COLO668 (cell line): Measurements from ENCODE around the gene YLPM1.

Experiments used
- DNase-seq: peaks from one replicate; lab custom pipeline; 2025; ENCODE audit not compliant: unreplicated experiment; lab: John Stamatoyannopoulos, UW

The YLPM1 gene

DNA sequence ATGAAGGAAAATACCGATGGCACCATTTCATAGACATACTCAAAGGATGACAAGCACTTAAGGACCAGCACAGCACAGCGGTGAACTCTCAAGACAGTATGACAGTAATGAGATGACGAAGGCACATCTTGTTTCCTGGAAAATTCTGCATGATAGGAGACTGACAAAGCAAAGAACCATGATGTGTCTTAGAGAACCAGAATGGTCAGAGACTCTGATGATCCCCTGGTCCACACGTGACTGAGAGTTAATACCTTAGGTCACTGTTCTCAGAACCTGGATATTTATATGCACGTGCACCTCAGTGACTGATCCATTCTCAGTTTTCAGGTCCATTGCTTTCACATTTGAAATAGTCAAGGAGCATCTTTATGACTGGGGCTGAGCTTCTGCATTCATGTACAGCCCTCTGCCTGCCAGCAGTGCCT is 77.5 kb downstream of the YLPM1 start:
- DNase-seq: no peak

DNA sequence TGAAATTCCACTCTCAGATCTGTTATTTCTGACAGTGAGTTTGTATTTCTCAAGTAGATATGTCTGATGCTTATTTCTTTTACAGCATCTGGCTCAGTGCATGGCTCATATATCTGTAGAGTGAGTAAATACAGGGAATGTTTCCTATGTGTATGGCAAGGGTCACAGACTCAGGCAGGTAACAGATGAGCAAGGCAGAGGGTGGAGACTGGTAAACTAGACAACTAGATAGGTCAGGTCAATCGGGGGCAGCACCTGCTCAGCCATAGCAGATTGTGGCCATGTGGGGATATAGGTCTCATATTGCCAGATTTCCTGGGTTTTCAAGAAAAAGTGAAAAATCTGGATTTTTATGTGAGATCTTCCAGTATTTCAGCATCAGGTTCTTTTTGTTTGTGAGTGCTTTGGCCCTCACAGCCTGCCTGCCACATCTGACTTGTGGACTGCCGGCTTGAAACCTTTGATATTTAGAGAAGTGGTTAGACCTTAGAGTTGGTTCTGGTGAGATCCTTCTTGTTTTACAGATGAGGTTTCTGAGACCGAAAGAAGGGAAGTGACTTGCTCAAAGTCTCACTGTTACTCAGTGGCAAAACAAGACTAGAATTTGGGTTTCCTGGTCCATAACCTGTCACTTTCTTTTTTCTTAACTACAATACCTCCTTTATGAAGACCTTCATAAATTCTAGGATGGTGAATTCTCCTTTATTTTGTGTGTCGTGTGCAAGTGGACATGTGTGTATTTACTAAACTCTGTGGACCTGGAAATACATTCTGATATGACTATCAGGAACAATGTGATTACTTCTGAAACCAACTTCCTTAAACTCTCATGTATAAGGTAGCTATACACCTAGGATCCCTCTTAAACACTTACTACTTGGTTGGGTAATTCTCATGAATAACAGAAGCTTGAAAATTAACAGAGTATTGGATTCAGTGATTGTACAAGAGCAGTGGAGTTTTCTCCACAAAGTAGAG is 78.4 kb downstream of the YLPM1 start:
- no peak for DNase-seq

DNA sequence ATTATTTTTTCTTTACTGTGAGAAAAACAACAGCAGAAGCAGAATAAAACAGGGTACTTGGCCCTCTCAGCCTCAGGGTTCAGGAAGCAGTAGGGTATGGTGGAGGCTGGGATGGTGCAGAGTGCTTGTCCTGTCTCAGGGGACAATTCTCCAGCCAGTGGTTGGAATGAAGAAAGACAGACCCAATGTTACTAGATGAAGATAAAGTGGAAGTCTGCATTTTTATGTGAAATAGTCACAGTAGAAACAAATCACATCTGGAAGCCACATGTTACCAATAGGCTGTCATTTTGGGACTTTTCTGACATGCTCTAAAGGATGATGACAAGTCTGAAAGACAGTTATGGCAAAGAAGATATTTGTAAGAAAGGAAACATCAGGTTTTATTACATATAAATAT is 80.5 kb downstream of the YLPM1 start:
- DNase-seq: no peak

DNA sequence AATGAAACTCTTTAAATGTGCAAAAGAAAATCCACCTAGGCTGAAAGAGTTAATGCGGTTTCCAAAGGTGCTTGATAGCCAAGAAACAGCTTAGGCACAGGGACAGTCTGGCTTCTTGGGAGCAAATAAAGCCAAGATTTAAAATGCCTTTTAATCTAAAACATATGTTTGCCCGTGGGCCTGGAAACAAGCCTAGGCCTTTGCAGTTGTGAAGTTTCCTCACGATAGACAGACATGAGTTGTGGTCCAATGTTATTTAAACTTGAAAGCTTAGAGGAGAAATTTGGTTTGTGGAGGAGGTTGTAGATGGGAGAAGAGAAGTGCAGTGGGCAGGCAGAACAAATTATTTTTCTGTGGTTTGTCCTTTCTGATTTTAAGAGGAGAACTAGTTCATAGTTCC is 83.1 kb downstream of the YLPM1 start:
- no peak for DNase-seq

DNA sequence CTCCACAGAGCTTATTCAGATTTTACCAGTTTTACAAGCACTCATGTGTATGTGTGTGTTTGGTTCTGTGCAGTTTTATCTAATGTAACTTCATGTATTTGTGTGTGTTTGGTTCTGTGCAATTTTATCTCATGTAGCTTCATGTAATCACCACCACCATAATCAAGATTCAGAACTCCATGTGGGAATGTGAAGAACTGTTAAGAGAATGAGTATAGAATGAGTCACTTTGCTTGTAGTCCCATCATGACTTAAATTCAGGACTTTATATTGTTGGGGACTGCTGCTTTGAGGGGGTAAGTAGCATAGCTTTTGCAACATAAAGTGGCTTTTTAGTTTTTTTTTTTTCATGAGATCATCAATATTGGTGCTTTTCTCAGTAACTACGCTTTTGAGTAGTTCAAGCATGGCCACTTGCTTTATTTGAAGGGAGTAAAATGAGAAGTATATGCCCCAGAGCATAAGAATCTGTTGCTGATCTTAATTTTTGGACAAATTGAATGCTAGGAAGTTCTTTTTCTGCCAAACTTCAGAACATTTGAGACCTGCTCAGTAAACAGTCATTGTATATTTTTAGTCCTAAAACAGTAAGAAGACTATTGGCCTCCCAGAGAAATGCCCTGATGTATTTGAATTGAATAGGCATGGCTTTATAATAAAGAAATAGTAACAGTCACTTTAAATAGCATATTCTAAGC is 84.0 kb downstream of the YLPM1 start:
- DNase-seq: no peak

DNA sequence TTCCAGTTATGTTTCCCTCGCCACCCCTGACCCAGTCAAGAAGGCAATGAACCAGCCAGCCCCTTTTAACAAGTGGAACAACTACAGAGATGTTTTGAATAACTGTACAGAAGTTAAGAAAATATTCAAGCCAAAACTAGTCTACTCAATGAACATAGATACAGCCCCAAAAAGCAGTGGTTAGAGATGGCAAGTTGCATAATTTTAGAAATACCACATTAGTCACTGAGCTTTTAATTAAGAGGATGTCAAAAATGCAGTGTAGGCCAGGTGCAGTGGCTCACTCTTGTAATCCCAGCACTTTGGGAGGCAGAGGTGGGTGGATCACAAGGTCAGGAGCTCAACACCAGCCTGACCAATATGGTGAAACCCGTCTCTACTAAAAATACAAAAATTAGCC is 85.7 kb downstream of the YLPM1 start:
- no peak for DNase-seq

DNA sequence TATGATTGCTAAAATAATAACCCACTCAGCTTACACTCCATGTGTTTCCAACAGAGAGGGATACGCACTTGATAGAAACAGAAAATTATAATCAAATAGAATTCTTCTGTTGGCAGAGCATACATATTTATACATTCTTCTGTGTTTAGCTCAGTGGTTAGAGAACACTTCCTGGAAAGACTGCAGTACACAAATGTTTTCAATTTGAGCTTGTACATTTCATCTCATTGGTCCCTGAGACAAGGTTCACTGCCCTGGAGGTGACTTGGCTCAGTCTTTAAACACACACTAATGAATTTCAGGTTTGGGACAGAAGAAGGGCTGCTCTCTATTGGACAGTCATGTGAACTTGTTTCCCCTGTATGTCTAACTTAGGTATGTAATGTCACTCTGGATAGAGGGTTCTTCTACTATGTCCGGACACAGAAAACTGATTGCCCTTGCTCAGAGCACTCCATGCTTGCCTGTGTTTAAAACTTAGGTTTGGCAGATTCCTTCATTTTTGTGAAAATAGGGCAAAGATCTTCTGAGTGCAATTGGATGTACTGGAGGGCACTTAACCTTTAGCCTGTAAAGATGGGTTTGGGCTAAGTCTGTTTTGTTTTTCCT is 89.9 kb downstream of the YLPM1 start:
- no peak for DNase-seq

DNA sequence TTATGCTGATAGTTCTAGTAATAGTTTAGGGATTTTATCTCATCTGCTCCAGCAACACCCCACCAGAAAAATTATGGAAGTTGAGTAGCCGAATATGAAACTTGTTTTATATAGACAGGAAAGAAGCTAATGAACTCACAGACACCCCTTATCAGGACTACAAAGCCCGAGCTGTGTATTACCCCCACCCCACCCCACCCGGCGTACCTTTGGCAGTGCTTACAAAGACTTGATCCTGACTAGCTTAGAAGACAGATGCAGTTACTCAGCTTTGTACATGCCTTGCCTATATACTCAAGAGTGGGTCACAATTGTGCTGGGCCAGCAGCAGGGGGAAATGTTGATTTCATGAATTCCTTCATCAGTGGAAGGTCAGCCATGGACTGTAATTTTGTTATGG is 90.5 kb downstream of the YLPM1 start:
- DNase-seq: no peak

DNA sequence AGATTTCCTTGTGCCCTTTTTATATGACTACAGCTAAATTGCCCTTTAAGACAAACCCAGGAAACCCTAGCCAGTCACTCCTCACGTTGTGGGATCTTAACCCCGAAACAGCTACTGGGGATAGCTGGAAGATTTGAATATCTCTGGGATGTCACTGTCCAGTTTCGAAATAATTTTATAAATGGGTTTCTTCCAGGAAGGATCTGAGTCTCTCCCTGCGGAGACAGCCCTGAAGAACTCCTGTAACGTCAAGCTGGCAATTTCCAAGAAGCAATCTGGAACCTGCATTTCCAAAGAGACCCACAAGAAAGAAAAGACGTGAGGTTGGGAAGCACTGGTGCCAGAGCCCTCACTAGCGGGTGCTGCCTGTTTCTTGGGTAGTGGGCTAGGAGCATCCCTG is 91.9 kb downstream of the YLPM1 start:
- no peak for DNase-seq

DNA sequence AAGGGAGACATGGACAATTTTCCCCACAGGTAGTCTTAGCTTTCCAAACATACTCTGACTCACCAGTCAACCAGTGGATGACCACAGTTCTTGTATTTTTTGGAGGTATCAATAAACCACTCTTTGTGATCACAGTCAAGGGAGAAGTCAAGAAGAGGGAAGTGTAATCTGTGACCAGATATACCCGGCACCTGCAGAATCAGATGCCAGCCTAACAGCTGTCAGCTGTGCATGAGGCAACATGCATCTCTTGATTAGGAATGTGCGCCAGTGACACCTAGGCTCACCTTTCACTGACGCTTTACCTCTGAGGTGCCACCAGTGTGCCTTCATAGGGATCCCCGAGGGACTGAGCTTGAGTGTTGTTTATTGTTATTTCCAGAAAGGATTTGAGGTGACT is 92.8 kb downstream of the YLPM1 start:
- no peak for DNase-seq

DNA sequence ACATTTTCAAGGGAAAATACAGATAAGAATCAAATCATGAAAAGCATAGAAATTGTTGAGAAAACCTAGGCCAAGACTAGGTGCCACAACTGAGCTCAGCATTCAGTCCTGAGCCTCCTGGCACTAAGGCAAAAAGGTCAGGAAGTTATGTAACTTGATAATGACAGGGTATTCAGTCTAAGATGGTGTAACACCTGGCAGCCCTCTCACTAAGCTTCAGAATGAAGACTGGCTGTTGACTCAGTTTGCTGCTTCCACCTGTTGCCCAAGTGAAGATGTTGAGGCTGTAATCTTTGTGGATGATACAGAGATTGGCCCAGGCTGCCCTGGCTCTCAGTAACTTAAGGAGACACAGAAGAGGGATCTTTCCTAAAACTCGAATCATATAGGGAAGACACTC is 93.2 kb downstream of the YLPM1 start:
- no peak for DNase-seq

DNA sequence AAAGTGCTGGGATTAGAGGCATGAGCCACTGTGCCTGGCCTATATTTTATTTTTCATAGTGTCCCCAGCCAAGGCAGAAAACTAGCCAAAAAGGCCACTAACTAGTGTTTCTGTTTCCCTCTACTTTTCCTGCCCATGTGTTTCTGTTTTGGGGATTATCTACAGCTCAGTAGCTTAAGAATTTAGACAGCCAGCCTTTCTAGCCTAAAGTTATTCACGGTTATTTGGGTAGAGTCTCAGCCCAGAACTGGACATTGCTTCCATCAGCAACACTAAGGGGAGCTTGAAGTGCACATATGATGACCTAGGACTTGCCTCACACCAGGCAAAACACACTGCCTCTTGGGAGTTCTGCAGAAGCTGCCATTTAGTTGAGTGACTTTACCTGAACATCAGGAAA is 94.9 kb downstream of the YLPM1 start:
- DNase-seq: no peak

DNA sequence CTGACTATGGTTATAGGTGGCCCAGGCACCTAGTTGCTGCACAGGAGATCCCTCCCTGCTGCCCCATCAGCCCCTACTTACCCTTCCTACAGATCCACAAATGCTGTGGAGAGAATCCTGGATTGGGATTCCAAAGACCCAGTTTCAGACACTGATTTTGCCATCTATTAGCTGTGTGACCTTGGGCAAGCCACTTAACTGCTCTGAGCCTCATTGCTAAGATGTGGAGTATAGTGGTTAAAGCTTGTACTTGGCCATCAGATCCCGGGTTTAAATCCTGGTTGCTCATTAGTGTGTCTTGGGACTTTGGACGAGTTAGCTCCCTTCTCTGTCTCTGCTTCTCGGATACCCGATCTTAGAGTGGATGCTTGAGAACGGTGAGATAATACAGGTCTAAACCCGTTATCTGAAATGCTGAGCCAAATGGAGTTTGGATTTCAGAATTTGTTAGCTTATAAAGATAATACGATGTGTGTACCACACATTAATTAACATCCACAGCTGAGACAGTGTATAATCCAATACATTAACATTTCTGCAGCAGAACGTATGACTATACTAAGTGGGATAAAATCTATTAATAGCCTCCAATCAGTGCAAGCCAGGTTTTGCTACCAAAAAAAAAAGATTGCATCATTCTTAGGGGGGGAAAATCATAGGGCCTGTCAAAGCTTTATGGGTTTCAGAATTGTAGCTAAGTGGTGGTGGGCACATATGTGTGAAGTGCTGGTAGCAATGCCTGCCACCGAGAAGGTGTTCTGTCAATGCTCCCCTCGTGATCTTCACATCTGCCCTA is 96.8 kb downstream of the YLPM1 start:
- no peak for DNase-seq

DNA sequence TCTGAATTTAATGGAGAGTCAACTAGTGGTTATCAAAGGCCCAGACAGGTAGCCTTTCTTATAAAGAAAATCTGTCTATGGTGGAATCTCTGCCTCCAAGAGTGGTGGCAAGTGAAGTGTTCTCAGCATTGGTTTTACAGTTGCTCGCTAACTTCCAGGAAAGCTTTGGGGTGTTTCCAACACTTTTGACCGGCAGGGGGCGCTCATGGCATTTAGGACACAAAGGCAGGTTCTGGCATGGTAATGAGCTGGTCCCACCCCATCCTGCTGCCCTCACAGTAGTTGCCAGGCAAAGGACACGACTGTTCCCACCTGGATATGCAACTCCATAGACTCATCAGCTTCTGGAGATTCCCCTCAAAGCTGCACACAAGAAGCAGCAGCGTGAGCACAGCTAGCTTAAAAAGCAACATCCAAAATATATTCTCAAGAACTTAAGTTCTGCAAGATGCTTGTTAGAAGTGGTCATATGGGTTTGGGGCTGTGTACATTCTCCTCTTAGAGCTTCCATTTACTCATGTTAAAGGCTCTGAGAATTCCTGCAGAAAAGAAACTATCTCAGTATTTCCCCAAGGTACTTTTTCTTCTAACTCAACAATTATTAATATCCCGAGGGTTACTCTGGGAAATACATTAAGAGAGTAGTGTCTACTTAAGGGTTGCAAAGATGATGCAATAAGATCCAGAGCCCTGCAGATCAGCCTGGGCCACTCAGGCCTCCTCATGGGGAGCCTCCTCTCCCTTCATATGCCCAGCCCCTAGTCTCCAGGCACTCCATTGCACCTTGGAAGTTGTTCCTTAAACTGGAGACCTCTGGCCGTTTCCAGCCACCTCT is 98.0 kb downstream of the YLPM1 start:
- DNase-seq: peak; percentile 89

DNA sequence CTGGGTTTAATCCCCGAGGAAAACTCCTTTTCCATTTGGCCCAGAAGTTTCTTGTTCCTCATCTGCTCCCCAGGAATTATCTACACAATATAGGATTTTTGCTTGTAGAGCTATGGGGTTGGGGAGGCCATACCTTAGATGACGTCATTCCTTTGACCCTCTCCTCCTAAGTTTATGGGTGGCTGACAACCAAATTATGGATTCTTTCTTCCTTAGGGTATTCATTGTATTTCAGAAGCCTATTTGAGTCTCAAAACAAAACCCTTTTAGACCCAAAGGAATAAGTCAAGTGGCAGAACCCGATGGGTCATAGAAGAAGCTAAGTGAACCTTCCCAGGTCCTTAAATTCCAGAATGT is 98.6 kb downstream of the YLPM1 start:
- DNase-seq: no peak

DNA sequence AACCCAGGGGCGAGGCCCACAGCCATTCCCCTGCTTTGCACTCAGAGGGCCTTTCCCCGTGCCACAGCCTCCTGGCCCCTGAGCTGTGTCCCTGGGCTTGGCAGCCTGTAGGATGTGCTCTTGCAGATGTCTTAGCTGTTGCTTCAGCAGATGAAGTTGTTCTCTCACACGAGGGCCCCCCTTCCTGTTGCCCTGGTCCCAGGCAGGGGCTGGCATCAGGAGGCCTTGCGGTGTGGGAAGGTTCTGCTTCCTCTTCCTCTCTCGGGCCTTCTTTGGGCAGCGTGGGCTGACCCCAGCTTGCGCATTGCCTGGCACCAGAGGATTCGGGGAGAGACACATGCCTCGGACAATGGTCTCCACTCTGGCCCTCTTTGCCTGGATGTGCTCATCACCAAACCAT is 100.2 kb downstream of the YLPM1 start:
- DNase-seq: no peak

DNA sequence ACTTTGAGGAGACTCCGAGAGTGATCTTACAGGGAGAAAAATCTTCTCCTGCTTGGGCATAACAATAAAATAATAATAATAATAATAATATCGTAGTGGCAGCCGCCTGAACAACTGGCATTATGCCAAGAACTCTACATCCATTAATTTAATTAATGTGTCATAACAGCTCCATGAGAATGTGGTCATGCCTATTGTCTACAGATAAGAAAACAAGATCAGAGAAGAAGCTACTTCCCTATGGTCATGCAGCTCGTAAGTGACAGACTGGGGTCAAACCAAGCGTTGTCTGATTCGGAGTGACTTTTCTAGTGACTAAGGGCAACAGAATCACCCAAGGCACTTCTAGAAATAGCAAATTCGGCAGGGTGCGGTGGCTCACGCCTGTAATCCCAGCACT is 101.1 kb downstream of the YLPM1 start:
- DNase-seq: no peak

DNA sequence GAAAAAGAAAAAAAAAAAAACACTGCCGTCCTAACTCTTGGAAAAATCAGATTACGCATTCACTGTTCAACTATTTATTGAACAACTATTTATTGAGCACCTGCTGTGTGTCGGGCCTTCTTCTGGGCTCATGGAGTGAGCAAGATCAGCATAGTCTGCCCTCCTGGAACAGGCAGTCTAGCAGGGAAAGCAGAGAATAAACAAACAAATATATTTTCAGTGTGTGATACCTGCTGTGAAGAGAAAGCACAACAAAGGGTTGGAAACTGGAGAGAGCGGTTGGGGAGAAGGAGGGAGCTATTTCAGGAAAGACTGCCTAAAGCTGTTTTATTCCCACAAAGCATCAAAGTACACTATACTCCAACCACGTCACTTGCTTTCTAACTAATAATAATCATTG is 102.0 kb downstream of the YLPM1 start:
- DNase-seq: no peak

DNA sequence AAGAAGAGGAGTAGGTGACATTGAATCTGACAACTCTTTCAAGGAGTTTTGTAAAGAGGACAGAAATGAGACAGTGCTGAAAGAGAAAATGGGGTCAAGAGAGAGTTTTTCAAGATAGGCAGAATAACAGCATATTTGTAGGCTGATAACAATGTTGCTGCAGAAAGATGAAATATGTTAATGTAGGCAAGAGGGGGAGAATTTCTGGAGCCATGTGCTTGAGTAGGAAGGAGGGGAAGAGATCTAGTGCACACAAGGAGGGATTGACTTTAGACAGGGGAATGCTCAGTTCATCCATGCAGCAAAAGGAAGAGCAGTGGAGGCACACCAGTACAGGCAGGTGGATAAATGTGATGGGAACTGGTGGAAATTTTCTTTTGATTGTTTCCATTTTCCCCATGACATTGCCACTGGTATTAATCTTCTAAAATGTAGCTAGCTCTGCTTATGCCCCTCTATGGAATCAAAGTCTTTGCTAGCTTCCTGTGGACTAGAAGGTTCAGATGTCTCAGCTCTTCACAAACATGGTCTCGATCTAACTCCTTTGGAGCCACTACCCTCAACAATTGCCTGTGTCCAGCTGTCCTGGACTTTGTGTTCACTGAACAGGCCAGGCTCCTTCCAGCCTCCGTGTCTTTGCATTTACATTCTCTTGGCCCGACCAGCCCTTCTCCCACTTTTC is 103.7 kb downstream of the YLPM1 start:
- DNase-seq: no peak

DNA sequence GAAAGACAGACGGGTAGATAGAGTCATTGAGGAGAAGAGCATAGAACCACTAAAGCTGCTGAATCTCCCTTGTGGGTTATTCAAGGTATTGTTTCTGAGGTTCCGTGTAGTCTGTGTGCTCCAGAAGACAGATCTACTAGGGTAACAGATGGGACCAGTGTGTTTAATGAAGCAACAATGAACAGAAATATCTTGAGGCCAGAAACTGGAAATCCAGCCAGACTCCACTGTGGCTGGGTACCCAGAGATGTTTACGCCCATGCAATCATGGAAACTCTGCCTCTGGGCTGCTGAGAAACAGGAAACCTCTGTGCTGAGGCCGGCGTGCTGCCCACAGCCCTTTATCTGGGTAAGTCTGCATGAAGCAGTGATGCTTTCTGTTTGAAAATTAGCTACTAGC is 104.6 kb downstream of the YLPM1 start:
- no peak for DNase-seq
